HEK293T (cell line): ENCODE measurements around the gene SPAG7.

Source experiments
- BHLHE40 ChIP-seq: fragments of 450-650 bp; IDR thresholded peaks from 2 replicates; pipeline ENCODE4 v1.6.1; 2016; ENCODE audit warnings: mild to moderate bottlenecking, moderate library complexity, borderline replicate concordance
- FOXM1 ChIP-seq: fragments of 450-650 bp; IDR thresholded peaks from 2 replicates; pipeline ENCODE4 v1.6.1; 2017; ENCODE audit warnings: mild to moderate bottlenecking, borderline replicate concordance
- NFRKB ChIP-seq: fragments of 450-650 bp; IDR thresholded peaks from 2 replicates; pipeline ENCODE4 v1.6.1; 2016; ENCODE audit warnings: mild to moderate bottlenecking, moderate library complexity
- PKNOX1 ChIP-seq: fragments of 450-650 bp; IDR thresholded peaks from 2 replicates; pipeline ENCODE4 v1.6.1; 2016
- SP1 ChIP-seq: fragments of 450-650 bp; IDR thresholded peaks from 2 replicates; pipeline ENCODE4 v1.6.1; 2017

GRCh38 chr17:4913994-4914393, 53.6 kb downstream of the SPAG7 start:
- TF ChIP-seq PKNOX1: no peak
- no peak for TF ChIP-seq NFRKB
- no peak for TF ChIP-seq FOXM1
- no peak for TF ChIP-seq BHLHE40
- no peak for TF ChIP-seq SP1
